Measurements from ENCODE around the gene UROC1.

DNA sequence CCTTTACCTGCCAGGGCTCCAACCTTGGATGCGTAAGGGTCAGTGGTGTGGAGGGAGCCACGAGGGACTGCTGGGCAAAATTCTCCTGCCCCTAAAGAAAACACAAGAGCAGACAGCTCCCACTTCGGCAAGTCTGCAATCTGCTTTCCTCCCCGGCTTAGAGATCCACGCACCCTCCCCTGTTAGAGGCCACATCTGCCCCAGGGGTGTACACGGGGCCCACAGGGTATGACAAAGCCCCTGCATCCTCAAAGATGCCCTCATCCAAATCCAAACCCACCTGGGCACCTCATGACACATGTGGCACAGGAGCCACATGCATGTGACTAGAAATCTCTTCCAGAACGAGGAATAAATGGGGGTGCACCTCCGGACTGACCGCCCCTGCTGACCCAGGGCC lies 67.4 kb downstream of the UROC1 start:
- TF ChIP-seq, protein P1, sequence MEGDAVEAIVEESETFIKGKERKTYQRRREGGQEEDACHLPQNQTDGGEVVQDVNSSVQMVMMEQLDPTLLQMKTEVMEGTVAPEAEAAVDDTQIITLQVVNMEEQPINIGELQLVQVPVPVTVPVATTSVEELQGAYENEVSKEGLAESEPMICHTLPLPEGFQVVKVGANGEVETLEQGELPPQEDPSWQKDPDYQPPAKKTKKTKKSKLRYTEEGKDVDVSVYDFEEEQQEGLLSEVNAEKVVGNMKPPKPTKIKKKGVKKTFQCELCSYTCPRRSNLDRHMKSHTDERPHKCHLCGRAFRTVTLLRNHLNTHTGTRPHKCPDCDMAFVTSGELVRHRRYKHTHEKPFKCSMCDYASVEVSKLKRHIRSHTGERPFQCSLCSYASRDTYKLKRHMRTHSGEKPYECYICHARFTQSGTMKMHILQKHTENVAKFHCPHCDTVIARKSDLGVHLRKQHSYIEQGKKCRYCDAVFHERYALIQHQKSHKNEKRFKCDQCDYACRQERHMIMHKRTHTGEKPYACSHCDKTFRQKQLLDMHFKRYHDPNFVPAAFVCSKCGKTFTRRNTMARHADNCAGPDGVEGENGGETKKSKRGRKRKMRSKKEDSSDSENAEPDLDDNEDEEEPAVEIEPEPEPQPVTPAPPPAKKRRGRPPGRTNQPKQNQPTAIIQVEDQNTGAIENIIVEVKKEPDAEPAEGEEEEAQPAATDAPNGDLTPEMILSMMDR (conservative IDR thresholded peaks at IDR 0.05; ENCODE audit: low read depth in 2 of 2), result no peak
- TF ChIP-seq NANOG (IDR thresholded peaks at IDR 0.05; ENCODE audit: borderline replicate concordance) (no peak), EZH2 (IDR thresholded peaks at IDR 0.05; ENCODE audit: low read depth, unreplicated experiment) (no peak), CREB1 (CRISPR knock-in tag; IDR thresholded peaks at IDR 0.05; ENCODE audit: low read depth) (no peak), JUNB (IDR thresholded peaks at IDR 0.05; ENCODE audit: unreplicated experiment) (no peak), POLR2AphosphoS5 (IDR thresholded peaks at IDR 0.05; ENCODE audit: low read depth) (no peak), ZNF114 (CRISPR knock-in tag; IDR thresholded peaks at IDR 0.05) (no peak), EZH2phosphoT487 (IDR thresholded peaks at IDR 0.05; ENCODE audit: unreplicated experiment) (no peak), ZNF331 (CRISPR knock-in tag; IDR thresholded peaks at IDR 0.05; ENCODE audit: low read depth) (no peak)
- TF ChIP-seq, protein P2, sequence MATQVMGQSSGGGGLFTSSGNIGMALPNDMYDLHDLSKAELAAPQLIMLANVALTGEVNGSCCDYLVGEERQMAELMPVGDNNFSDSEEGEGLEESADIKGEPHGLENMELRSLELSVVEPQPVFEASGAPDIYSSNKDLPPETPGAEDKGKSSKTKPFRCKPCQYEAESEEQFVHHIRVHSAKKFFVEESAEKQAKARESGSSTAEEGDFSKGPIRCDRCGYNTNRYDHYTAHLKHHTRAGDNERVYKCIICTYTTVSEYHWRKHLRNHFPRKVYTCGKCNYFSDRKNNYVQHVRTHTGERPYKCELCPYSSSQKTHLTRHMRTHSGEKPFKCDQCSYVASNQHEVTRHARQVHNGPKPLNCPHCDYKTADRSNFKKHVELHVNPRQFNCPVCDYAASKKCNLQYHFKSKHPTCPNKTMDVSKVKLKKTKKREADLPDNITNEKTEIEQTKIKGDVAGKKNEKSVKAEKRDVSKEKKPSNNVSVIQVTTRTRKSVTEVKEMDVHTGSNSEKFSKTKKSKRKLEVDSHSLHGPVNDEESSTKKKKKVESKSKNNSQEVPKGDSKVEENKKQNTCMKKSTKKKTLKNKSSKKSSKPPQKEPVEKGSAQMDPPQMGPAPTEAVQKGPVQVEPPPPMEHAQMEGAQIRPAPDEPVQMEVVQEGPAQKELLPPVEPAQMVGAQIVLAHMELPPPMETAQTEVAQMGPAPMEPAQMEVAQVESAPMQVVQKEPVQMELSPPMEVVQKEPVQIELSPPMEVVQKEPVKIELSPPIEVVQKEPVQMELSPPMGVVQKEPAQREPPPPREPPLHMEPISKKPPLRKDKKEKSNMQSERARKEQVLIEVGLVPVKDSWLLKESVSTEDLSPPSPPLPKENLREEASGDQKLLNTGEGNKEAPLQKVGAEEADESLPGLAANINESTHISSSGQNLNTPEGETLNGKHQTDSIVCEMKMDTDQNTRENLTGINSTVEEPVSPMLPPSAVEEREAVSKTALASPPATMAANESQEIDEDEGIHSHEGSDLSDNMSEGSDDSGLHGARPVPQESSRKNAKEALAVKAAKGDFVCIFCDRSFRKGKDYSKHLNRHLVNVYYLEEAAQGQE (IDR thresholded peaks at IDR 0.05; ENCODE audit: unreplicated experiment), result no peak
